Endothelial cell of umbilical vein (primary cell): Measurements from ENCODE around the gene ARHGAP22. TPM values are rescaled to one million over a fixed set of nuclear protein-coding genes. Genes with fewer than 3 reads are reported as not detected.

Source experiments
- BruUV-seq: library from RNA; stranded (reverse); fragments of 400-500 nt; replicated peaks from 2 replicates; lab custom pipeline; 2021; lab: Mats Ljungman, UMichigan
- CTCF ChIA-PET: fragments of 300-600, 350-600 bp; sonication (Branson Sonifier 250); formaldehyde crosslinking; loops from one replicate; lab custom pipeline; 2021; ENCODE audit warnings: antibody characterized with exemption, inconsistent platforms; lab: Charles Lee
- POLR2A ChIA-PET: fragments of 300-600, 350-600 bp; sonication (Branson Sonifier 250); formaldehyde crosslinking; loops from one replicate; lab custom pipeline; 2021; ENCODE audit warnings: antibody characterized with exemption, inconsistent platforms; lab: Charles Lee
- DNase-seq: peaks from one replicate; pipeline ENCODE4 v3.0.0-alpha.2; 2011; ENCODE audit warnings: low read depth, low spot score
- FAIRE-seq: peaks from 2 replicates; lab custom pipeline; 2011; peaks lifted over from hg19 to GRCh38; lab: Jason Lieb, UNC
- H2AFZ ChIP-seq: 2 replicates; pipeline ENCODE4 v1.6.0; 2012; ENCODE audit warnings: low read depth, low read length, control low read depth, inconsistent platforms
- H3K27ac ChIP-seq: 2 replicates; pipeline ENCODE4 v1.5.1; 2011; ENCODE audit warnings: low read depth, mild to moderate bottlenecking, control low read depth, low read length, moderate library complexity; ENCODE audit not compliant: insufficient read depth
- H3K27me3 ChIP-seq, 2 experiments: 2 replicates each; pipeline versions ENCODE4 v1.6.0 to v1.6.1; 2011; ENCODE audit warnings: low read length in 2 of 2, mixed read lengths in 1 of 2; ENCODE audit not compliant: control insufficient read depth in 2 of 2, insufficient read depth in 2 of 2
- H3K36me3 ChIP-seq, 2 experiments: 2 replicates in 1 of 2; 3 replicates in 1 of 2; pipeline ENCODE4 v1.5.1; 2011; ENCODE audit warnings: low read length in 2 of 2, mild to moderate bottlenecking in 1 of 2, moderate library complexity in 1 of 2; ENCODE audit not compliant: control insufficient read depth in 2 of 2, insufficient read depth in 2 of 2; ENCODE audit errors: extremely low read depth in 1 of 2
- H3K4me1 ChIP-seq: 3 replicates; pipeline ENCODE4 v1.5.1; 2011; ENCODE audit warnings: mild to moderate bottlenecking, low read length; ENCODE audit not compliant: control insufficient read depth, insufficient read depth; ENCODE audit errors: extremely low read depth
- H3K4me2 ChIP-seq: 2 replicates; pipeline ENCODE4 v1.6.1; 2011; ENCODE audit warnings: low read length, control low read depth, mixed read lengths; ENCODE audit not compliant: insufficient read depth
- H3K4me3 ChIP-seq, 3 experiments: fragments of 200-600 bp in 1 of 3; sonication (generic), shearing (Covaris generic) in 1 of 3; replicated peaks in 1 of 3; 2 replicates each; pipeline ENCODE4 v1.5.1; 2011 to 2016; ENCODE audit warnings: control low read depth in 3 of 3, low read length in 3 of 3, mild to moderate bottlenecking in 2 of 3, inconsistent platforms in 1 of 3, low read depth in 1 of 3, moderate library complexity in 1 of 3; ENCODE audit not compliant: insufficient read depth in 1 of 3
- H3K79me2 ChIP-seq: 2 replicates; pipeline ENCODE4 v1.6.0; 2012; ENCODE audit warnings: low read length, inconsistent platforms; ENCODE audit not compliant: control insufficient read depth, insufficient read depth
- H3K9ac ChIP-seq: replicated peaks from 2 replicates; pipeline ENCODE3; 2011; ENCODE audit warnings: low read length, control low read depth; ENCODE audit not compliant: insufficient read depth; ENCODE audit errors: extremely low read depth
- H3K9me1 ChIP-seq: replicated peaks from 3 replicates; pipeline ENCODE4 v1.6.0; 2011; ENCODE audit warnings: mild to moderate bottlenecking, low read length; ENCODE audit not compliant: control insufficient read depth, insufficient read depth; ENCODE audit errors: extremely low read depth
- H3K9me3 ChIP-seq: replicated peaks from 2 replicates; pipeline ENCODE4 v1.5.1; 2012; ENCODE audit warnings: low read length, inconsistent platforms; ENCODE audit not compliant: control insufficient read depth, insufficient read depth
- H4K20me1 ChIP-seq: replicated peaks from 2 replicates; pipeline ENCODE3; 2011; ENCODE audit warnings: mild to moderate bottlenecking, low read length; ENCODE audit not compliant: control insufficient read depth, insufficient read depth; ENCODE audit errors: extremely low read depth
- CTCF ChIP-seq, 2 donors: IDR thresholded peaks; 1 replicate in 1 of 2; 2 replicates in 1 of 2; pipeline ENCODE4 v1.5.1; 2011; ENCODE audit warnings: low read length in 2 of 2, mild to moderate bottlenecking in 2 of 2, moderate library complexity in 2 of 2, control low read depth in 1 of 2, inconsistent platforms in 1 of 2, low read depth in 1 of 2; ENCODE audit not compliant: insufficient read depth in 1 of 2; ENCODE audit errors: extremely low read depth in 1 of 2
- EZH2 ChIP-seq: IDR thresholded peaks from 2 replicates; pipeline ENCODE4 v1.6.1; 2012; ENCODE audit warnings: borderline replicate concordance, low read depth, mild to moderate bottlenecking, moderate library complexity, low read length, inconsistent platforms; ENCODE audit not compliant: severe bottlenecking
- FOS ChIP-seq: IDR thresholded peaks from 2 replicates; pipeline ENCODE4 v1.6.1; 2011; ENCODE audit warnings: mild to moderate bottlenecking, low read length, moderate library complexity, borderline replicate concordance; ENCODE audit not compliant: insufficient read depth
- GATA2 ChIP-seq: IDR thresholded peaks from 2 replicates; pipeline ENCODE4 v1.7.0; 2011; ENCODE audit warnings: low read depth, mild to moderate bottlenecking, moderate library complexity, mixed read lengths, low read length; ENCODE audit not compliant: insufficient read length, insufficient read depth
- JUN ChIP-seq: IDR thresholded peaks from 2 replicates; pipeline ENCODE4 v1.6.1; 2011; ENCODE audit warnings: borderline replicate concordance, low read depth; ENCODE audit not compliant: insufficient read length, insufficient read depth
- MAX ChIP-seq: IDR thresholded peaks from 2 replicates; pipeline ENCODE4 v1.6.1; 2011; ENCODE audit not compliant: insufficient read depth, insufficient read length
- MYC ChIP-seq: IDR thresholded peaks from one replicate; pipeline ENCODE4 v1.6.1; 2011; ENCODE audit warnings: mild to moderate bottlenecking, low read depth, low read length
- POLR2A ChIP-seq: IDR thresholded peaks from 2 replicates; pipeline ENCODE4 v1.6.1; 2012; ENCODE audit warnings: low read depth, mild to moderate bottlenecking, control low read depth, low read length
- POLR2AphosphoS5 ChIP-seq: IDR thresholded peaks from 2 replicates; pipeline ENCODE4 v1.6.1; 2012; ENCODE audit warnings: low read depth, mild to moderate bottlenecking, control low read depth, low read length, moderate library complexity; ENCODE audit not compliant: insufficient read depth
- dilution Hi-C: fragments of 300-500 bp; cut with MboI; formaldehyde crosslinking; loops from one replicate; pipeline ENCODE4 v1.15.0; 2019; ENCODE audit warnings: low sequenced_read_pairs; ENCODE audit not compliant: extremely low pct_ligation_motif_present
- intact Hi-C: fragments of 100-400 bp; cut with micrococcal nuclease; formaldehyde crosslinking; loops from one replicate; pipeline ENCODE4 v1.10.0; 2022
- polyA plus RNA-seq, 4 experiments: library from polyadenylated mRNA; depleted of rRNA in 3 of 4; stranded (reverse) in 3 of 4; unstranded in 1 of 4; fragments of >200 nt; gene quantifications; 2 replicates each; pipeline versions ENCODE4 v1.2.1 to v1.2.3, GENCODE V29; 2011 to 2012; ENCODE audit warnings: missing spikeins in 1 of 4
- total RNA-seq: library from RNA; stranded (reverse); gene quantifications from 2 replicates; pipeline ENCODE4 v1.2.3, GENCODE V29; 2021

Gene ARHGAP22
- total and polyA plus RNA-seq, 2 donors (not counting 3 experiments of a cell fraction or from before 2014, with no cell fraction given), result 8.6 to 50.3 TPM

GRCh38 chr10:48411510-48411909 lies 193.4 kb downstream of the ARHGAP22 start:
- ChIA-PET POLR2A (no interaction called here), CTCF (interaction anchor here (1.2 kb wide), 1 partner anchor 45 kb away, joined by 3 read pairs; no protein-coding TSS in a partner anchor)

More at GRCh38 chr10:48411510-48411909, 193.4 kb downstream of the ARHGAP22 start:
- TF ChIP-seq JUN (no peak), EZH2 (no peak), GATA2 (no peak), POLR2A (no peak), POLR2AphosphoS5 (no peak), MYC (no peak), FOS (no peak), MAX (no peak), CTCF (IDR thresholded peaks at IDR 0.05; ENCODE audit: extremely low read depth in 1 of 2, insufficient read depth in 1 of 2, low read depth in 1 of 2, low read length in 2 of 2) (no peak)
- no peaks in the 10 kb centered on the region for H3K27me3 ChIP-seq
- H3K9me1 ChIP-seq, result no peaks in the 10 kb centered on the region
- no peak overlapping the region for H3K4me2 ChIP-seq
- H2AFZ ChIP-seq, result no peak overlapping the region
- no TSS peak for BruUV-seq
- FAIRE-seq (no peak), DNase-seq (no peak)
- no peaks in the 10 kb centered on the region for H3K4me1 ChIP-seq
- intact Hi-C loops, result no loop called here
- no peak overlapping the region for H3K9ac ChIP-seq
- no peak overlapping the region for H3K27ac ChIP-seq
- no peaks in the 10 kb centered on the region for H3K79me2 ChIP-seq
- no peak overlapping the region for H3K4me3 ChIP-seq
- no peaks in the 10 kb centered on the region for H3K36me3 ChIP-seq
- H4K20me1 ChIP-seq, result no peaks in the 10 kb centered on the region
- dilution Hi-C loops, result no loop called here
- no peaks in the 10 kb centered on the region for H3K9me3 ChIP-seq
